B cell (primary cell): ENCODE data around the gene RTTN. TPM values are rescaled to one million over a fixed set of nuclear protein-coding genes. Genes with fewer than 3 reads are reported as not detected.

ENCODE experiments used
- ATAC-seq: fragments of 200-7000 bp; cut with Tn5 transposase; one replicate; pipeline ENCODE4 v1.10.0; 2021; ENCODE audit warnings: low read depth, mild to moderate bottlenecking, moderate number of reproducible peaks, moderate library complexity
- CTCF ChIA-PET: fragments of 350-600 bp; sonication (Branson Sonifier 250); formaldehyde crosslinking; loops from one replicate; lab custom pipeline; 2021; ENCODE audit warnings: antibody characterized with exemption, inconsistent platforms; lab: Charles Lee
- POLR2A ChIA-PET: fragments of 350-600 bp; sonication (Branson Sonifier 250); formaldehyde crosslinking; loops from one replicate; lab custom pipeline; 2021; ENCODE audit warnings: antibody characterized with exemption; lab: Charles Lee
- DNase-seq: peaks from one replicate; pipeline ENCODE4 v3.0.0; 2013
- H2AFZ ChIP-seq: 2 replicates; pipeline ENCODE4 v1.6.1; 2012; ENCODE audit warnings: mild to moderate bottlenecking, low read depth, low read length; ENCODE audit not compliant: insufficient read depth, poor library complexity, severe bottlenecking
- H3K27ac ChIP-seq, 2 donors: 1 replicate in 1 of 2; 2 replicates in 1 of 2; pipeline ENCODE4 v1.5.1; 2012 to 2013; ENCODE audit warnings: low read length in 2 of 2, mild to moderate bottlenecking in 2 of 2, moderate library complexity in 1 of 2
- H3K27me3 ChIP-seq, 4 experiments: fragments of 200-600 bp in 1 of 4; sonication (generic) in 1 of 4; replicated peaks in 1 of 4; 1 replicate in 2 of 4; 2 replicates in 2 of 4; pipeline versions ENCODE4 v1.6.1 to v1.7.0; 2013 to 2016; ENCODE audit warnings: low read length in 3 of 4, mild to moderate bottlenecking in 2 of 4, mixed read lengths in 1 of 4, moderate library complexity in 1 of 4; ENCODE audit not compliant: insufficient read depth in 4 of 4, control insufficient read depth in 3 of 4; ENCODE audit errors: control extremely low read depth in 1 of 4
- H3K36me3 ChIP-seq, 2 experiments: replicated peaks in 1 of 2; 1 replicate in 1 of 2; 2 replicates in 1 of 2; pipeline versions ENCODE4 v1.6.1 to v1.7.1; 2013; ENCODE audit warnings: low read length in 1 of 2; ENCODE audit not compliant: insufficient read depth in 2 of 2, control insufficient read depth in 1 of 2; ENCODE audit errors: control extremely low read depth in 1 of 2, extremely low read depth in 1 of 2
- H3K4me1 ChIP-seq, 2 donors: fragments of 200-600 bp in 1 of 2; sonication (generic) in 1 of 2; 1 replicate in 1 of 2; 2 replicates in 1 of 2; pipeline versions ENCODE4 v1.5.1 to v1.6.1; 2013 to 2017; ENCODE audit warnings: low read length in 2 of 2; ENCODE audit not compliant: control insufficient read depth in 2 of 2, insufficient read depth in 2 of 2
- H3K4me2 ChIP-seq: replicated peaks from 2 replicates; pipeline ENCODE3; 2012; ENCODE audit warnings: mild to moderate bottlenecking, low read depth, low read length; ENCODE audit not compliant: poor library complexity, severe bottlenecking
- H3K4me3 ChIP-seq, 5 experiments: fragments of 200-600 bp in 1 of 5; sonication (generic) in 1 of 5; 1 replicate in 3 of 5; 2 replicates in 2 of 5; pipeline versions ENCODE4 v1.5.1 to v1.7.0; 2011 to 2016; ENCODE audit warnings: low read length in 4 of 5, mild to moderate bottlenecking in 4 of 5, low read depth in 2 of 5, control low read depth in 1 of 5, moderate library complexity in 1 of 5; ENCODE audit not compliant: insufficient read depth in 1 of 5; ENCODE audit errors: control extremely low read depth in 1 of 5, extremely low read depth in 1 of 5
- H3K79me2 ChIP-seq: fragments of 200-600 bp; sonication (generic); one replicate; pipeline ENCODE4 v1.6.0; 2016; ENCODE audit warnings: low read length; ENCODE audit not compliant: control insufficient read depth, insufficient read depth
- H3K9ac ChIP-seq: fragments of 200-600 bp; sonication (generic); 2 replicates; pipeline ENCODE4 v1.6.1; 2017; ENCODE audit warnings: mild to moderate bottlenecking, low read length, moderate library complexity
- H3K9me3 ChIP-seq, 3 donors: one replicate each; pipeline versions ENCODE4 v1.6.1 to v1.7.1; 2013; ENCODE audit warnings: low read length in 2 of 3; ENCODE audit not compliant: control insufficient read depth in 2 of 3, insufficient read depth in 1 of 3; ENCODE audit errors: control extremely low read depth in 1 of 3
- H4K20me1 ChIP-seq: 2 replicates; pipeline ENCODE4 v1.6.0; 2012; ENCODE audit warnings: mild to moderate bottlenecking, low read length; ENCODE audit not compliant: insufficient read depth, control insufficient read depth, poor library complexity, severe bottlenecking
- H3K27ac Mint-ChIP-seq: one replicate; pipeline ENCODE4 v1.8.0; 2021; ENCODE audit warnings: mixed read lengths
- H3K27me3 Mint-ChIP-seq: one replicate; pipeline ENCODE4 v1.8.0; 2021; ENCODE audit warnings: mixed read lengths
- H3K4me1 Mint-ChIP-seq: one replicate; pipeline ENCODE4 v1.8.0; 2021; ENCODE audit warnings: mixed read lengths
- H3K4me3 Mint-ChIP-seq: one replicate; pipeline ENCODE4 v1.8.0; 2021; ENCODE audit warnings: mixed read lengths
- H3K9me3 Mint-ChIP-seq: one replicate; pipeline ENCODE4 v1.8.0; 2022; ENCODE audit warnings: mixed read lengths; ENCODE audit not compliant: insufficient read depth
- CTCF ChIP-seq: fragments of 200-600 bp; IDR thresholded peaks from one replicate; pipeline ENCODE4 v1.8.0; 2022; ENCODE audit warnings: antibody characterized with exemption, mild to moderate bottlenecking
- EZH2 ChIP-seq: IDR thresholded peaks from 2 replicates; pipeline ENCODE4 v1.6.1; 2012; ENCODE audit warnings: borderline replicate concordance, low read depth, mild to moderate bottlenecking, moderate library complexity, low read length; ENCODE audit not compliant: insufficient read depth, poor library complexity, severe bottlenecking
- WGBS: methylation state at CpG from one replicate; pipeline ENCODE4 v1.1.5; 2013; ENCODE audit warnings: missing lambda C conversion rate; ENCODE audit not compliant: insufficient coverage; 5-methylcytosine and 5-hydroxymethylcytosine counted together
- intact Hi-C: fragments of 100-400 bp; cut with micrococcal nuclease; formaldehyde crosslinking; loops from one replicate; pipeline ENCODE4 v1.10.0; 2022
- polyA plus RNA-seq: library from polyadenylated mRNA; depleted of rRNA; stranded (reverse); fragments of >200 nt; gene quantifications from 2 replicates; pipeline ENCODE4 v1.2.3, GENCODE V29; 2012
- total RNA-seq, 2 donors: library from RNA; stranded (reverse); fragments of 120-200 nt in 1 of 2; gene quantifications; 1 replicate in 1 of 2; 2 replicates in 1 of 2; pipeline versions ENCODE4 v1.2.3 to v1.2.4, GENCODE V29; 2013 to 2022

RTTN gene
- total and polyA plus RNA-seq, 2 donors (not counting 1 experiment from before 2014, with no cell fraction given) = 10.0 to 41.2 TPM

- CTCF ChIA-PET = no interaction called here
- H3K27ac Mint-ChIP-seq = no peak overlapping the region
Observed at GRCh38 chr18:69953191-69953590, 252.3 kb downstream of the RTTN start.

More at GRCh38 chr18:69953191-69953590, 252.3 kb downstream of the RTTN start:
- Histone ChIP-seq H3K9ac (no peak overlapping the region), H3K4me3 (no peak overlapping the region), H3K4me2 (no peak overlapping the region), H3K27me3 (no peaks in the 10 kb centered on the region), H2AFZ (no peak overlapping the region), H4K20me1 (no peaks in the 10 kb centered on the region), H3K79me2 (no peaks in the 10 kb centered on the region), H3K36me3 (no peaks in the 10 kb centered on the region), H3K9me3 (no peaks in the 10 kb centered on the region), H3K4me1 (peaks cover 14 to 20% of the 10 kb centered on the region in 2 donors), H3K27ac (no peak overlapping the region)
- POLR2A ChIA-PET = no interaction called here
- Mint-ChIP-seq H3K9me3 (peaks cover 3% of the 10 kb centered on the region), H3K27me3 (no peaks in the 10 kb centered on the region), H3K4me1 (peaks cover 3% of the 10 kb centered on the region), H3K4me3 (no peak overlapping the region)
- whole genome bisulfite sequencing = no CpG with 5 or more reads among the region's 2 CpGs
- intact Hi-C loops = no loop called here
- ATAC-seq (no peak), DNase-seq (no peak)
- no peak for TF ChIP-seq CTCF
- TF ChIP-seq EZH2 = no peak

Other genes starting within 250 kb of the RTTN start
- gene SOCS6, start 83.4 kb upstream of the RTTN start, total RNA-seq = 0.99 and 1.1 TPM in 2 replicates
- 0.25 and 0.53 TPM in 2 replicates for gene SOCS6, start 83.4 kb upstream of the RTTN start, polyA plus RNA-seq